Fibroblast of lung (primary cell): ENCODE data around the gene GRB2.

Source experiments
- CTCF ChIP-seq, 2 donors: IDR thresholded peaks in 1 of 2; conservative IDR thresholded peaks in 1 of 2; 1 replicate in 1 of 2; 2 replicates in 1 of 2; pipeline ENCODE4 v1.5.1; 2011 to 2012; ENCODE audit warnings: low read length in 2 of 2, control low read depth in 1 of 2, inconsistent platforms in 1 of 2, low read depth in 1 of 2, mild to moderate bottlenecking in 1 of 2
- EZH2 ChIP-seq: IDR thresholded peaks from 2 replicates; pipeline ENCODE4 v1.5.1; 2012; ENCODE audit warnings: low read length, control low read depth, mild to moderate bottlenecking; ENCODE audit errors: missing control alignments

DNA sequence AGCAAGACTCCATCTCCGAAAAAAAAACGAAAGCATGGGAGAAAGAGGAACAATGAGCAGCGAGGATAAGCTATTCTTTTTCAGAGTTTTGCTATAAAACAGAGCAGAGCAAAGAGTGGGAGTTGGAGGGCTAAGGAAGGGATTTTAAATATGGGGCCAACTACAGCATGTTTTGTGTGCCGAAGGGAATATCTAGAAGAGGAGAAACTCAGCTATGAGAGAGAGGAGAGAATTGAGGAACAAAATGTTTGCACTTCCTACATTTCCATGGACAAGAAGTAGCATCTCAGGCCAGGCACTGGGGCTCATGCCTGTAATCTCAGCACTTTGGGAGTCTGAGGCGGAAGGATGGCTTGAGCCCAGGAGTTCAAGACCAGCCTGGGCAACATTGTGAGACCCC, 13.1 kb upstream of the GRB2 start:
- TF ChIP-seq EZH2, result no peak
- no peak for TF ChIP-seq CTCF (conservative IDR thresholded peaks at IDR 0.05 in 1 of 2, IDR thresholded peaks at IDR 0.05 in 1 of 2; ENCODE audit: low read depth in 1 of 2, low read length in 2 of 2)
